KMS-11 (cell line): Measurements from ENCODE around the gene ZNF275.

Experiments used
- H2AFZ ChIP-seq: fragments of 200-600 bp; sonication (generic); 2 replicates; pipeline ENCODE4 v1.6.1; 2016; ENCODE audit warnings: antibody characterized with exemption, mixed run types, low read depth
- H3K27ac ChIP-seq: fragments of 200-600 bp; sonication (generic); 2 replicates; pipeline ENCODE4 v1.6.1; 2016; ENCODE audit warnings: mild to moderate bottlenecking, mixed run types
- H3K27me3 ChIP-seq: fragments of 200-600 bp; sonication (generic); 2 replicates; pipeline ENCODE4 v1.6.1; 2017; ENCODE audit warnings: mild to moderate bottlenecking, low read depth, mixed run types, moderate library complexity; ENCODE audit not compliant: insufficient read depth
- H3K36me3 ChIP-seq: fragments of 200-600 bp; sonication (generic); 2 replicates; pipeline ENCODE4 v1.6.1; 2017; ENCODE audit warnings: mild to moderate bottlenecking, mixed run types; ENCODE audit not compliant: insufficient read depth
- H3K4me1 ChIP-seq: fragments of 200-600 bp; sonication (generic); 2 replicates; pipeline ENCODE4 v1.6.1; 2016; ENCODE audit warnings: mild to moderate bottlenecking, low read depth, mixed run types; ENCODE audit not compliant: poor library complexity, severe bottlenecking
- H3K4me2 ChIP-seq: fragments of 200-600 bp; sonication (generic); 2 replicates; pipeline ENCODE4 v1.7.0; 2016; ENCODE audit warnings: mild to moderate bottlenecking, mixed run types
- H3K4me3 ChIP-seq: fragments of 200-600 bp; sonication (generic); IDR thresholded peaks from 2 replicates; pipeline ENCODE4 v1.6.1; 2017; ENCODE audit warnings: low read depth, low read length, mixed read lengths; ENCODE audit not compliant: insufficient read depth
- H3K79me2 ChIP-seq: fragments of 200-600 bp; sonication (generic); 2 replicates; pipeline ENCODE4 v1.6.1; 2016; ENCODE audit warnings: low read depth, mixed run types; ENCODE audit not compliant: insufficient read depth
- H3K9ac ChIP-seq: fragments of 200-600 bp; sonication (generic); 2 replicates; pipeline ENCODE4 v1.6.1; 2016; ENCODE audit warnings: mild to moderate bottlenecking, mixed run types
- H4K20me1 ChIP-seq: fragments of 200-600 bp; sonication (generic); 2 replicates; pipeline ENCODE4 v1.6.1; 2016; ENCODE audit warnings: mild to moderate bottlenecking, mixed run types; ENCODE audit not compliant: insufficient read depth
- CTCF ChIP-seq: fragments of 200-600 bp; sonication (generic); conservative IDR thresholded peaks from 2 replicates; pipeline ENCODE4 v1.6.1; 2017; ENCODE audit warnings: low read depth, mild to moderate bottlenecking, antibody characterized with exemption, low read length, moderate library complexity, mixed read lengths

Gene ZNF275

GRCh38 chrX:153340111-153340510 is 6.2 kb downstream of the ZNF275 start:
- Histone ChIP-seq H3K79me2 (no peaks in the 10 kb centered on the region), H2AFZ (no peak overlapping the region), H3K27me3 (no peaks in the 10 kb centered on the region), H3K4me2 (no peak overlapping the region), H3K4me1 (peaks cover 14% of the 10 kb centered on the region), H3K4me3 (no peak overlapping the region), H3K36me3 (no peaks in the 10 kb centered on the region), H3K27ac (no peak overlapping the region), H4K20me1 (no peaks in the 10 kb centered on the region), H3K9ac (no peak overlapping the region)
- no peak for TF ChIP-seq CTCF

DNA sequence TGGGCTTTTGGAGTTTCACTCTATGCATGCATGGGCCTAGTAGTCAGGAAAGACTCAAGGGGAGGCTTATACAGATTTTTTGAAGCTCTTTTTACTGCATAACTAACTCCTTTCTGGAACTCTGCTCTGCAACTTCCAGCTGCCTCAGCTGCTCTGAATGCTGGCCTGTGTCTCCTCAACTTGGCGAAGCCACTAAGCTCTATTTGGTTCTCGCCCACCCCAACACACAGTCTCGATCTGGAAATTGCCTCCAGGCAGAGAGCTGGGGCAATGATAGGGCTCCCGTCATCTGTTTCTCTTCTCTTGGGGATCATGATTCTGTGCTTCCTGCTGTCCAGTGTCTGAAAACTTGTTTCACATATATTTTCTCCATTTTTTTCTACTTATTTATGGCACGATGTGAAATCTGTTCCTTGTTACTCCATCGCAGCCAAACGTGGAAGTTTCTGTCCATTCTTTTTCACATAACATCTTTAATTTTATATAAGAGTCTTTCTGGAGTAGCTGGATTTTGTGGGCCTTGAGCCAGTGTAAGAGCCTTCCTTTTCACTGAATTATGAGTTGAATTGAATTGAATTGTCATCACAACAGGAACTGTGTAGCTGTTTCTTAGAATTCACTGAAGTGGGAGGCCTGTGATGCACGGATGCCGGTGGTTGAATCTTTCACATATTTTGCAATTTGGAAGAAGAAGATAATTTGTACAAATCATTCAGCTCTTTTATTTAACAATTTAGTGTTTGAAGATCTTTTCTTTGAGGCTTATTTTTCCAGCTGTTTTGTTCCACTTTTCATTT is 9.0 kb downstream of the ZNF275 start:
- Histone ChIP-seq H3K4me1 (no peaks in the 10 kb centered on the region), H3K4me2 (no peak overlapping the region), H3K36me3 (no peaks in the 10 kb centered on the region), H2AFZ (no peak overlapping the region), H3K27me3 (no peaks in the 10 kb centered on the region), H3K4me3 (no peak overlapping the region), H3K79me2 (no peaks in the 10 kb centered on the region), H3K27ac (no peak overlapping the region), H3K9ac (no peak overlapping the region), H4K20me1 (no peaks in the 10 kb centered on the region)
- TF ChIP-seq CTCF = no peak

DNA sequence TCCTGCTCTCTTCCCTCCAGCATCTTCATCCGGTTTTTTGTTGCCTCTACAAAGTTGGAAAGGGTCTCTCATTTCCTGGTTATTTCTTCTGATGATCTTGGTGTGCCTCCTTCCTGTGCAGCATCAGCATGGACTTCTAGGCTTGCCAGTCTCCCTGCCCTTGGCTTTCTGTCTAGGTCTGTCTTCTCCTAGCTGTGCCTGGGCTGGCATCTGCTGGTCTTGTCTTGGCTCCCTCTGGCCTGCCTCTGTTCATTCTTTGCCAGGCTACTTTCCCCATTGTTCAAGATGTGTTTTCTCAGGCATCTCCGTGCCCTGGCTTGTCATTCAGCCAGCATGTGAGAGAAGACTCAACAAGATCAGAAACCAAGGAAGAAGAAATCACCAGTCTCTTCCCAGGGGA is 9.7 kb downstream of the ZNF275 start:
- no peak overlapping the region for H3K4me3 ChIP-seq
- H3K4me2 ChIP-seq = no peak overlapping the region
- TF ChIP-seq CTCF = no peak
- H3K27me3 ChIP-seq = no peaks in the 10 kb centered on the region
- H3K4me1 ChIP-seq = no peaks in the 10 kb centered on the region
- H4K20me1 ChIP-seq = no peaks in the 10 kb centered on the region
- no peak overlapping the region for H3K9ac ChIP-seq
- H3K79me2 ChIP-seq = no peaks in the 10 kb centered on the region
- H3K27ac ChIP-seq = no peak overlapping the region
- H2AFZ ChIP-seq = no peak overlapping the region
- no peaks in the 10 kb centered on the region for H3K36me3 ChIP-seq

DNA sequence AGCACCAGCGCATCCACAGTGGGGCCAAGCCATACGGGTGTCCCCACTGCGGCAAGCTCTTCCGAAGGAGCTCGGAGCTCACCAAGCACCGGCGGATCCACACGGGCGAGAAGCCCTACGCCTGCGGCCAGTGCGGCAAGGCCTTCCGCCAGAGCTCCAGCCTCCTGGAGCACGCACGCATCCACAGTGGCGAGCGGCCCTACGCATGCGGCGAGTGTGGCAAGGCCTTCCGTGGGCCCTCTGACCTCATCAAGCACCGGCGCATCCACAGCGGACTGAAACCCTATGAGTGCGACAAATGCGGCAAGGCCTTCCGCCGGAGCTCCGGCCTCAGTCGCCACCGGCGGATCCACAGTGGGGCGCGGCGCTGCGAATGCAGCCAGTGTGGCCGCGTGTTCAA is 13.6 kb downstream of the ZNF275 start:
- TF ChIP-seq CTCF = no peak
- Histone ChIP-seq H3K4me1 (no peaks in the 10 kb centered on the region), H3K27ac (no peak overlapping the region), H4K20me1 (no peaks in the 10 kb centered on the region), H3K4me2 (no peak overlapping the region), H2AFZ (no peak overlapping the region), H3K27me3 (no peaks in the 10 kb centered on the region), H3K36me3 (no peaks in the 10 kb centered on the region), H3K9ac (no peak overlapping the region), H3K4me3 (no peak overlapping the region), H3K79me2 (no peaks in the 10 kb centered on the region)
